ENCODE measurements around the gene CEP104. TPM values are rescaled to one million over a fixed set of nuclear protein-coding genes. Genes with fewer than 3 reads are reported as not detected.

CEP104 gene
- total RNA-seq (2014; rRNA removed; shearing (Covaris generic)), result 11.5 and 32.6 TPM in 2 replicates

DNA sequence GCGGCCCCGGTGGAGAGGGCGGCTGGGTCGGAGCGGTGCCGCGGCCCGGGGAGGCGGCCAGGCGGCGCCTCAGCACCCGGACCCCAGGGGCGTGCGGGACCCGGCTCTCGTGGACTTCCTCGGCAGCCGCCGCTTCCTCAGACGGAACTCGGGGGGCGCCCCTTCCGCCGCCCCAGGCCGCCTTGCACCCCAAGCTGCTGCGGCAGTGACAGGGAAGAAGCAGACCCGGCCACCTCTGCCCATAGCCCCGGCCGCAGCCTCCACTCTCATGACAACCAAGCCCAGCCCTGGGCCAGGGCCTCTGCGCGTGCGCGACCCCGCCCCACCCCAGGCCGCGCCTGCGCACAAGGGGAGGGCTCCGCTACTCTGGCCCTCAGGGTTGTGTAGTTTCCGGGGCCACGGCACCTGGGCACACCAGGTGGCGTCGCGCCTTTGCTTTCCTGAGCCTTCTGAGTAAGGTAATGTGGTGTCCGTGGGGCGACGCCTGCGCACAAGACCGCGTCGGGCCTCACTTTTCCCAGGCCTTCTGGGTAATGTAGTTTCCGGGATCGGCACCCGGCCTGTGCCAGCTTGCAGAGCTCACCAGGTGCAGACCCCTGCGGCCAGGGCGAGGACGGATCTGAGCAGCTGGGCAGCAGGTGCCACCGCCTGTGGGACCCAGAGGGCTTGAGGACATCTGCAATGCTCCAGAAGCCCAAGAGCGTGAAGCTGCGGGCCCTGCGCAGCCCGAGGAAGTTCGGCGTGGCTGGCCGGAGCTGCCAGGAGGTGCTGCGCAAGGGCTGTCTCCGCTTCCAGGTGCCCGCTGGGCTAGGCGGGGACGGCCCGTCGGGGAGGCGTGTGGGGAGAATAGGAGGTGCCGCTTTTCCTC, at the start of gene CEP104, which contains the start of gene DFFB:
TSS of gene CEP104 (minus strand) at position 289 of the 868 bp plus-strand sequence. CDS start 4,804 bp downstream, outside the sequence.
TSS of gene DFFB (plus strand) at position 554 of the 868 bp plus-strand sequence. CDS start at position 682, 128 bp downstream.
- DNase-seq (ENCODE audit: low read depth), result peak; percentile 72

DNA sequence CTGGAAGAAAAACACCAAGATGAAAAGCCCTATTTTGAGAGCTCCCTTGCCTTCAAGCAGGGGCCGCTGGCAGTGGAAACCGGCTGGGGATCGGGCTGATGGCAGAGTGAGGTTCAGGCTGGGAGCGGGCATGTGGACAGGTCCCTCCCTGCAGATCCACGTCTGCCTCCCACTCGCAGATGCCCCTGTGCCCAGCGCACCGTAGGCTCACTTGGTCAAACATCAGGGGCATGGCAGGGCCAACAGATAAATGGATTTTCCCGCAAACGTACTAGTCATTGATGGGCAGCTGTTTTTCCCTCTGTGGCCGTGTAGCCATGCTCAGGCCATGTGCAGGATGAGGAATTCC, 49.6 kb upstream of the CEP104 start:
- DNase-seq (ENCODE audit: low read depth), result no peak

GRCh38 chr1:3905953-3906671, 49.1 kb upstream of the CEP104 start:
- DNase-seq (ENCODE audit: low read depth), result no peak

- DNase-seq (ENCODE audit: low read depth), result no peak
Observed at GRCh38 chr1:3905266-3905952, 48.4 kb upstream of the CEP104 start.

DNA sequence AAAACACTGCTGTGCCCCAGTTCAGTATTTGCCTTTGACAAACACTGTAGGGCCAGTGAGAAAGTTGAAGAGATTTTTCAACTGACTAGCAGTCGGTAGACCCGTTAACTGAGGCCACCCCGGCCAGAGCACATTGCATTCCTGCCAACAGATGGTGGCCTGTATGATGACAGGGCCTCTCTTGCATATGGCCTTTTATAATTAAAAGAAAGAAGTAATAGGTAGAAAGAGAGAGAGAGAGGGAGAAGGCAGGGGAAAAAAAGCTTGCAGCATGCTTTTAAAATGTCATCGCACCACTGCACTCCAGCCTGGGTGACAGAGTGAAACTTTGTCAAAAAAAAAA, 47.8 kb upstream of the CEP104 start:
- DNase-seq (ENCODE audit: low read depth), result no peak

DNA sequence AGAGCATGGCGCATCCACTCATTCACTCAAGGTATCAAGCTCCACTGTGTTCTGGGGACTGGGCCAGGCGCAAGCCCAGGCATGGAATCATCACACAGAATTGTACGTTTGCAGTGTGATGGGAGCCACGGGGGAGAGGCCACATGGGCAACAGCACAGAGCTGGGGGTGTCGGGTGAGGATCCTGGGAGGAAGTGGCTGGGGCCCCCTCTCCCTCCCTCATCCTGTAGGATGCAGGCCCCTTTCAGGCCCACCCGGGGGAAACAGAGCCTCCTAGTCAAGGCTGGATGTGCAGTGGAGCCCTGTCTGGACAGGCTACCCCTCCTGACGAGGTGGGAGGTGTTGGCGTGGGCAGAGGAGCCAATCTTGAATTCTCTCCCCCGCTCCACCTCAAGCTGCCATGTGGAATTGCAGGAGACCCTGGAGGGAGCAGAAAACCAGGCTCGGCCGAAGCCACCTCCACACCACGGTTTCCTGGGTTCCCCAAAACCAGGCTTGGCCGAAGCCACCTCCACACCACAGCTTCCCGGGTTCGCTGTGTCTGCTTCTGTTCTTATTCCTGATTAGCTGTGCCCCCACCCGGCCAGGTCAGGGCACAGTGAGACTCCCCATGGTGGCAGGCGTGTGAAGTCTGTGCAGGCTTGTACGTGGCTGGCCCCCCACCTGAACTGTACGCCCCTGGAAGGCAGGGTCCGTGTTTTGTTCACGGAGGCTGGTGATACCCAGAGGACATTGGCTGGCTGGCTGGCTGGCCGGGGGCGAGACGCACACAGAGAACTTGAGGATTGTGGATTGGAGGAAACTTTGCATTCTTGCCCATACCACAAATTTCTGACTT, 47.2 kb upstream of the CEP104 start:
- no peak for DNase-seq (ENCODE audit: low read depth)

DNA sequence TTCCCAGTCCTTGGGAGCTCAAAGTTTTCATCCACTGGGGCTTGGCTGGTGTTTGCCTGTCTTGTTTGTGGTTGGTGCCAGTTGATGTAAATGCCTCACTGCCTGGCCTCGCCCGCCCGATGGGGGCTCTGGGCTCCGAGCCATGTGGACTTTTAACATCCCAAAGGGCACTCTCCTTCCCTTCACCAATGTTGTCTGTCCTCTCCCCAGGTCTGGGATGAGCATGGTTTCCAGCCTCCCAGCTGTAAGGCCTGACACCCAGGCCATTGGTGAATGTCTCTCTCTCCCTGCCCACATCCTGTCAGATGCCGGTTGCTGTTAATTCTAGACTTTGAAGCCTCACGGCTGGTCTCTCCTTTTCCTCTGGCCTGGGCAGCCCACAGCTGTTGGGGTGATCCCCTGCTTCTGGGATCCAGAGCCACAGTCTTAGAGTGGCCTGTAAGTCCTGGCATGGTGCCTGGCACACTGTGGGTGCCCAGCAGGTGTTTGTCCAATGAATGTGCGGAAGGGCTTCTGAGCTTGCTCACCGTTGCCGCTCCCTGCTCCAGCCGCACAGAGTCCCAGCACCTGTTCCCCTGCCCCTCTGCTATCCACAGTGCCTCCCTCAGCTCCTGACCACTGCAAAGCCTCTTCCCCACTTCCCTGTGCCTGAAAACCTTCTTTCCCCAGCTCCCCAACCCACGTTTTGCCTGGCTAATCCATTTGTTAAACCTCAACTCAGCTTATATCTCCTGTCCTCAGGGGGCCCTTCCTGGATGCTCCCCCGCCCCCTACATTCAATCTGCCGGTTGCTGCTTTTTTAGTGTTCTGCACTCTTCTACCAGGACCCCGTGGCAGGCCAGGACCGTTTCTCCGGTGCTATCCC, 46.4 kb upstream of the CEP104 start:
- DNase-seq (ENCODE audit: low read depth), result peak; percentile 49

GRCh38 chr1:3902571-3903091, 45.6 kb upstream of the CEP104 start:
- no peak for DNase-seq (ENCODE audit: low read depth)

DNA sequence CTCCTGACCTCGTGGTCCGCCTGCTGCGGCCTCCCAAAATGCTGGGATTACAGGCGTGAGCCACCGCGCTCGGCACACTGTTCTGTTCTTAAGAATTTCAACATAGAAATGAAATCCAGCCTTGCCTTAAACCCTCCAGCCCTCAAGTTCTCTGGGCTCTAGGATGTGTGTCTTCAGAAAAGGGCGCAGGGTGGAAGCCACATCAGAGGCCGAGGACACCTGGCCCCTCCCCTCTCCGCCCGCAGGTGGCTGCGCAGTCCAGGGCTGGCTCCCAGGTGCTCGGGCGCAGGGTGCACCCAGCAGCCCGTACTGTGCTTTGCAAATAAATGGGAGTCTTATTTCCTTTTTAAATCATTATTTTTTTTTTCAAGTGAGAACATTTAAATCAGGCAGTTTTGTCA, 45.1 kb upstream of the CEP104 start:
- DNase-seq (ENCODE audit: low read depth), result no peak

GRCh38 chr1:3900969-3901529, 44.0 kb upstream of the CEP104 start:
- DNase-seq (ENCODE audit: low read depth), result peak; percentile 95

DNA sequence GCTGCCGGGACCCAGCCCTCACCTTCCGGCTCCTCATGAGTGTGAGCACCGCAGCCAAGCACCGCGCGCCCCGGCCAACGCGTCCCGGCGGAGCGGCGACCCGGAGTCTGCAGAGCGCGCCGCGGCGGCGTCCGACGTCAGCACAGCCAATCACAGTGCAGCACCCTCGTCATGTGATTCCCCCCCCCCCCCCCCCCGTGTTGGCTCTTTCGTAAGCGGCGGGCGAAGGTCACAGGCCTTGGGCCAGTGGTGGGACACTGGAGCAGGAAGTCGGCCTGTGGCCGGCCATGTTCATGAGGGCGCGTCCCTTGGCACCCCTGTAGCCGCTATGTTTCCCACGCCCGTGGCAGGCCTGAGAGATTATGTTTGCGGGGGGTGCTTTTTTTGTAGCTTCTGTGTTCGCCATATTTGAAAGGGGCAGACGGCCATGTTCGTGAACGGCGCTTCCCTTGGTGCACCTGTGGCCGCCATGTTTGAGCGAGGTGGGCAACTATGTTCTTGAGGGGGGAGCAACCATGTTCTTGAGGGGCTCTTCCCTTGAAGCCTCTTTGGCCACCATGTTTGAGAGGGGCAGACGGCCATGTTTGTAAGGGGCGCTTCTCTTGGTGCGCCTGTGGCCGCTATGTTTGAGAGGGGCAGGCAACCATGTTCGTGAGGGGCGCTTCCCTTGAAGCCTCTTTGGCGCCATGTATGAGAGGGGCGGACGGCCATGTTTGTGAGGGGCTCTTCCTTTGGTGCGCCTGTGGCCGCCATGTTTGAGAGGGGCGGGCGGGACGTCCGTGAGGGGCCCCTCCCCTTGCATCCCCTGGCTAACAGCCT, 43.3 kb upstream of the CEP104 start, which contains the start of gene C1orf174:
TSS of gene C1orf174 (minus strand) at position 123 of the 819 bp plus-strand sequence. CDS start at position 37, 86 bp downstream.
- peak; percentile 94 for DNase-seq (ENCODE audit: low read depth)

DNA sequence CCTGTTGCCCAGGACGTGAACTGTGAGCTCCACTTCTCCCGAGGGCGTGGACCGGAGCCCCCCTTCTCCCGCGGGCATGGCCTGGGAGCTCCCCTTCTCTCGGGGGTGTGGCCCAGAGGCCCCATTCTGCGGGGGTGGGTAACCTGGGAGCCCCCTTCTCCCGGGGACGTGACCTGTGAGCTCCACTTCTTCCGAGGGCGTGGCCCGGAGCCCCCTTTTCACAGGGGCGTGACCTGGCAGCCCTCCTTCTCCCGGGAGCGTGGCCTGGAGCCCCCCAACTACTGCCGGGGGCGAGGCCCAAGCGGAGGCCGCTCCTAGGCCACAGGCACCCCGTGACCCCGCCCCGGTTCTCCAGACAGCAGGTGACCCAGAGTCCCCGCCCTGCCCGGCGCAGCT, 42.7 kb upstream of the CEP104 start:
- peak; percentile 23 for DNase-seq (ENCODE audit: low read depth)

GRCh38 chr1:3898994-3899753, 42.2 kb upstream of the CEP104 start:
- DNase-seq (ENCODE audit: low read depth), result no peak

GRCh38 chr1:3898475-3898735, 41.4 kb upstream of the CEP104 start:
- no peak for DNase-seq (ENCODE audit: low read depth)

- no peak for DNase-seq (ENCODE audit: low read depth)
Observed at GRCh38 chr1:3896396-3897000, 39.5 kb upstream of the CEP104 start.

GRCh38 chr1:3895951-3896325, 38.9 kb upstream of the CEP104 start:
- no peak for DNase-seq (ENCODE audit: low read depth)

- no peak for DNase-seq (ENCODE audit: low read depth)
Observed at GRCh38 chr1:3895279-3895950, 38.4 kb upstream of the CEP104 start.

All from RPMI7951 (cell line).